Measurements from ENCODE around the gene KMT2E.
A peak's percentile ranks its signal among the peaks of the same experiment; 100 is the strongest.

Gene KMT2E

GRCh38 chr7:105101864-105102263 is 87.9 kb downstream of the KMT2E start:
- H3K27ac ChIP-seq (ENCODE audit: low read depth, low read length) = no peak overlapping the region
- no peaks in the 10 kb centered on the region for H3K36me3 ChIP-seq (ENCODE audit: control insufficient read depth, insufficient read depth, low read length)
- H3K4me1 ChIP-seq (ENCODE audit: control insufficient read depth, low read depth, low read length) = no peaks in the 10 kb centered on the region
- no peak overlapping the region for H3K4me3 ChIP-seq (ENCODE audit: low read length)
- H2AK5ac ChIP-seq (ENCODE audit: low read length) = no peak overlapping the region
- H3K18ac ChIP-seq (ENCODE audit: low read length) = no peak overlapping the region
- no peak overlapping the region for H3K9ac ChIP-seq (ENCODE audit: low read length)
- no peak overlapping the region for H4K5ac ChIP-seq (ENCODE audit: low read length)
- no CpG with 5 or more reads among the region's 4 CpGs for WGBS (ENCODE audit: extremely low coverage, insufficient coverage, low lambda C conversion rate)
- H3K79me1 ChIP-seq (ENCODE audit: low read length) = no peaks in the 10 kb centered on the region
- no peak overlapping the region for H2BK5ac ChIP-seq (ENCODE audit: low read length)
- no peak overlapping the region for H3K23ac ChIP-seq (ENCODE audit: low read length)
- no peak overlapping the region for H3K4ac ChIP-seq (ENCODE audit: low read depth, low read length)
- no peaks in the 10 kb centered on the region for H3K27me3 ChIP-seq (ENCODE audit: insufficient read depth, low read length, poor library complexity)
- no peak overlapping the region for H4K8ac ChIP-seq (ENCODE audit: low read depth, low read length)
- no peaks in the 10 kb centered on the region for H3K79me2 ChIP-seq (ENCODE audit: control insufficient read depth, insufficient read depth, low read length)
- no peak overlapping the region for H3K56ac ChIP-seq (ENCODE audit: low read length)
- no peak overlapping the region for H2BK120ac ChIP-seq (ENCODE audit: low read depth, low read length)
- no peak overlapping the region for H3K4me2 ChIP-seq (ENCODE audit: low read length)
- H2BK15ac ChIP-seq (replicated peaks; ENCODE audit: low read depth) = no peak overlapping the region
- DNase-seq = no peak

- Histone ChIP-seq H4K8ac (ENCODE audit: low read depth, low read length) (no peak overlapping the region), H3K18ac (ENCODE audit: low read length) (no peak overlapping the region), H3K4ac (ENCODE audit: low read depth, low read length) (no peak overlapping the region), H3K36me3 (ENCODE audit: control insufficient read depth, insufficient read depth, low read length) (peaks cover 3% of the 10 kb centered on the region), H3K9ac (ENCODE audit: low read length) (no peak overlapping the region), H2BK5ac (ENCODE audit: low read length) (no peak overlapping the region), H3K4me3 (ENCODE audit: low read length) (no peak overlapping the region), H3K79me2 (ENCODE audit: control insufficient read depth, insufficient read depth, low read length) (no peaks in the 10 kb centered on the region), H3K56ac (ENCODE audit: low read length) (no peak overlapping the region), H3K4me2 (ENCODE audit: low read length) (no peak overlapping the region), H2BK15ac (replicated peaks; ENCODE audit: low read depth) (no peak overlapping the region), H2AK5ac (ENCODE audit: low read length) (no peak overlapping the region), H3K27ac (ENCODE audit: low read depth, low read length) (no peak overlapping the region), H3K79me1 (ENCODE audit: low read length) (no peaks in the 10 kb centered on the region), H4K5ac (ENCODE audit: low read length) (no peak overlapping the region), H3K27me3 (ENCODE audit: insufficient read depth, low read length, poor library complexity) (no peaks in the 10 kb centered on the region), H3K4me1 (ENCODE audit: control insufficient read depth, low read depth, low read length) (no peaks in the 10 kb centered on the region), H3K23ac (ENCODE audit: low read length) (no peak overlapping the region), H2BK120ac (ENCODE audit: low read depth, low read length) (no peak overlapping the region)
- WGBS (ENCODE audit: extremely low coverage, insufficient coverage, low lambda C conversion rate) = no CpG with 5 or more reads among the region's 4 CpGs
- no peak for DNase-seq
Observed at GRCh38 chr7:105102557-105103352, 88.8 kb downstream of the KMT2E start.

- Histone ChIP-seq H4K8ac (ENCODE audit: low read depth, low read length) (no peak overlapping the region), H3K4ac (ENCODE audit: low read depth, low read length) (no peak overlapping the region), H3K79me2 (ENCODE audit: control insufficient read depth, insufficient read depth, low read length) (no peaks in the 10 kb centered on the region), H3K4me3 (ENCODE audit: low read length) (no peak overlapping the region), H3K9ac (ENCODE audit: low read length) (no peak overlapping the region), H3K4me2 (ENCODE audit: low read length) (no peak overlapping the region), H3K23ac (ENCODE audit: low read length) (no peak overlapping the region), H3K18ac (ENCODE audit: low read length) (no peak overlapping the region), H3K36me3 (ENCODE audit: control insufficient read depth, insufficient read depth, low read length) (peaks cover 8% of the 10 kb centered on the region), H2AK5ac (ENCODE audit: low read length) (no peak overlapping the region), H3K27ac (ENCODE audit: low read depth, low read length) (no peak overlapping the region), H3K4me1 (ENCODE audit: control insufficient read depth, low read depth, low read length) (no peaks in the 10 kb centered on the region), H3K56ac (ENCODE audit: low read length) (no peak overlapping the region), H4K5ac (ENCODE audit: low read length) (no peak overlapping the region), H2BK15ac (replicated peaks; ENCODE audit: low read depth) (no peak overlapping the region), H2BK120ac (ENCODE audit: low read depth, low read length) (no peak overlapping the region), H3K27me3 (ENCODE audit: insufficient read depth, low read length, poor library complexity) (no peaks in the 10 kb centered on the region), H2BK5ac (ENCODE audit: low read length) (no peak overlapping the region), H3K79me1 (ENCODE audit: low read length) (no peaks in the 10 kb centered on the region)
- DNase-seq = no peak
- WGBS (ENCODE audit: extremely low coverage, insufficient coverage, low lambda C conversion rate) = no CpG with 5 or more reads among the region's 2 CpGs
Observed at GRCh38 chr7:105105579-105105978, 91.6 kb downstream of the KMT2E start.

- Histone ChIP-seq H3K56ac (ENCODE audit: low read length) (no peak overlapping the region), H3K4ac (ENCODE audit: low read depth, low read length) (no peak overlapping the region), H2BK120ac (ENCODE audit: low read depth, low read length) (no peak overlapping the region), H2BK15ac (replicated peaks; ENCODE audit: low read depth) (no peak overlapping the region), H3K4me3 (ENCODE audit: low read length) (no peak overlapping the region), H3K9ac (ENCODE audit: low read length) (no peak overlapping the region), H3K36me3 (ENCODE audit: control insufficient read depth, insufficient read depth, low read length) (peaks cover 8% of the 10 kb centered on the region), H4K5ac (ENCODE audit: low read length) (no peak overlapping the region), H3K27me3 (ENCODE audit: insufficient read depth, low read length, poor library complexity) (no peaks in the 10 kb centered on the region), H4K8ac (ENCODE audit: low read depth, low read length) (no peak overlapping the region), H3K79me2 (ENCODE audit: control insufficient read depth, insufficient read depth, low read length) (no peaks in the 10 kb centered on the region), H3K79me1 (ENCODE audit: low read length) (no peaks in the 10 kb centered on the region), H2BK5ac (ENCODE audit: low read length) (no peak overlapping the region), H3K18ac (ENCODE audit: low read length) (no peak overlapping the region), H2AK5ac (ENCODE audit: low read length) (no peak overlapping the region), H3K4me2 (ENCODE audit: low read length) (no peak overlapping the region), H3K4me1 (ENCODE audit: control insufficient read depth, low read depth, low read length) (no peaks in the 10 kb centered on the region), H3K23ac (ENCODE audit: low read length) (no peak overlapping the region), H3K27ac (ENCODE audit: low read depth, low read length) (no peak overlapping the region)
- DNase-seq = peak; percentile 22
- WGBS (ENCODE audit: extremely low coverage, insufficient coverage, low lambda C conversion rate) = 100% methylated on average over 3 of the region's 6 CpGs
Observed at GRCh38 chr7:105106473-105106872, 92.5 kb downstream of the KMT2E start.

- H3K23ac ChIP-seq (ENCODE audit: low read length) = no peak overlapping the region
- no peak overlapping the region for H2BK15ac ChIP-seq (replicated peaks; ENCODE audit: low read depth)
- H4K5ac ChIP-seq (ENCODE audit: low read length) = no peak overlapping the region
- H3K79me2 ChIP-seq (ENCODE audit: control insufficient read depth, insufficient read depth, low read length) = peaks cover 1% of the 10 kb centered on the region
- no peak overlapping the region for H3K18ac ChIP-seq (ENCODE audit: low read length)
- no CpG with 5 or more reads among the region's 9 CpGs for WGBS (ENCODE audit: extremely low coverage, insufficient coverage, low lambda C conversion rate)
- H2BK5ac ChIP-seq (ENCODE audit: low read length) = no peak overlapping the region
- H3K4me2 ChIP-seq (ENCODE audit: low read length) = no peak overlapping the region
- no peaks in the 10 kb centered on the region for H3K27me3 ChIP-seq (ENCODE audit: insufficient read depth, low read length, poor library complexity)
- no peak overlapping the region for H3K4me3 ChIP-seq (ENCODE audit: low read length)
- H3K9ac ChIP-seq (ENCODE audit: low read length) = no peak overlapping the region
- no peak overlapping the region for H3K56ac ChIP-seq (ENCODE audit: low read length)
- H3K36me3 ChIP-seq (ENCODE audit: control insufficient read depth, insufficient read depth, low read length) = peaks cover 16% of the 10 kb centered on the region
- H3K4ac ChIP-seq (ENCODE audit: low read depth, low read length) = no peak overlapping the region
- no peak overlapping the region for H4K8ac ChIP-seq (ENCODE audit: low read depth, low read length)
- no peak overlapping the region for H3K27ac ChIP-seq (ENCODE audit: low read depth, low read length)
- no peak overlapping the region for H2BK120ac ChIP-seq (ENCODE audit: low read depth, low read length)
- DNase-seq = no peak
- H3K4me1 ChIP-seq (ENCODE audit: control insufficient read depth, low read depth, low read length) = no peaks in the 10 kb centered on the region
- peaks cover 1% of the 10 kb centered on the region for H3K79me1 ChIP-seq (ENCODE audit: low read length)
- no peak overlapping the region for H2AK5ac ChIP-seq (ENCODE audit: low read length)
Observed at GRCh38 chr7:105107458-105107857, 93.5 kb downstream of the KMT2E start.

Measured in mesendoderm (in vitro differentiated cells).